GM12878 (cell line): ENCODE measurements around the gene SIRT5. TPM values are rescaled to one million over a fixed set of nuclear protein-coding genes. Genes with fewer than 3 reads are reported as not detected.

ENCODE experiments used
- ATAC-seq: fragments of 200-7000 bp; cut with Tn5 transposase; 3 replicates; pipeline ENCODE4 v1.9.1; 2020; ENCODE audit warnings: mild to moderate bottlenecking, moderate library complexity
- BruUV-seq: library from RNA; stranded (reverse); fragments of 400-500 nt; replicated peaks from 2 replicates; lab custom pipeline; 2021; lab: Mats Ljungman, UMichigan
- CTCF ChIA-PET: fragments of 300-600 bp; sonication (Branson Sonifier 250); formaldehyde crosslinking; extraction: SDS; loops from one replicate; lab custom pipeline; 2021; ENCODE audit warnings: inconsistent platforms; lab: Yijun Ruan, JAX
- POLR2A ChIA-PET: fragments of 350-600 bp; formaldehyde crosslinking; extraction: SDS; loops from one replicate; lab custom pipeline; 2021; ENCODE audit warnings: inconsistent platforms; lab: Charles Lee
- RAD21 ChIA-PET: fragments of 300-600 bp; sonication (Branson Sonifier 250); formaldehyde crosslinking; loops from one replicate; lab custom pipeline; 2023; ENCODE audit warnings: antibody characterized with exemption; ENCODE audit not compliant: unreplicated experiment; lab: Charles Lee
- SMC1A ChIA-PET: fragments of 300-600 bp; sonication (Branson Sonifier 250); formaldehyde crosslinking; loops from one replicate; lab custom pipeline; 2023; ENCODE audit not compliant: unreplicated experiment, uncharacterized antibody; lab: Charles Lee
- DNase-seq: peaks from one replicate; pipeline ENCODE4 v3.0.0-alpha.2; 2011; ENCODE audit warnings: low read depth, low spot score
- FAIRE-seq: peaks from 3 replicates; lab custom pipeline; 2011; peaks lifted over from hg19 to GRCh38; lab: Jason Lieb, UNC
- H2AFZ ChIP-seq: 2 replicates; pipeline ENCODE4 v1.6.0; 2011; ENCODE audit warnings: low read depth, low read length, control low read depth; ENCODE audit not compliant: control insufficient read depth
- H3K27ac ChIP-seq: 2 replicates; pipeline ENCODE4 v1.5.1; 2011; ENCODE audit warnings: control low read depth; ENCODE audit not compliant: control insufficient read depth, insufficient read depth
- H3K27me3 ChIP-seq, 2 experiments: replicated peaks in 1 of 2; 2 replicates each; pipeline versions ENCODE4 v1.6.0 to v1.6.1; 2011; ENCODE audit warnings: low read length in 1 of 2; ENCODE audit not compliant: control insufficient read depth in 2 of 2, insufficient read depth in 2 of 2
- H3K36me3 ChIP-seq, 2 experiments: 2 replicates each; pipeline ENCODE4 v1.5.1; 2011; ENCODE audit warnings: low read length in 1 of 2; ENCODE audit not compliant: control insufficient read depth in 2 of 2, insufficient read depth in 2 of 2
- H3K4me1 ChIP-seq: 2 replicates; pipeline ENCODE4 v1.6.1; 2011; ENCODE audit warnings: mild to moderate bottlenecking, low read length, moderate library complexity, mixed read lengths; ENCODE audit not compliant: control insufficient read depth, insufficient read depth
- H3K4me2 ChIP-seq: 2 replicates; pipeline ENCODE4 v1.6.0; 2011; ENCODE audit warnings: control low read depth; ENCODE audit not compliant: control insufficient read depth, insufficient read depth
- H3K4me3 ChIP-seq: fragments of 200-600 bp; sonication (generic); 2 replicates; pipeline ENCODE4 v1.5.1; 2016
- H3K79me2 ChIP-seq: 2 replicates; pipeline ENCODE4 v1.6.0; 2011; ENCODE audit warnings: low read length; ENCODE audit not compliant: control insufficient read depth, insufficient read depth
- H3K9ac ChIP-seq: 2 replicates; pipeline ENCODE4 v1.8.0; 2011; ENCODE audit warnings: low read length, control low read depth, mixed read lengths; ENCODE audit not compliant: control insufficient read depth, insufficient read depth
- H3K9me3 ChIP-seq: replicated peaks from 3 replicates; pipeline ENCODE4 v1.5.1; 2011; ENCODE audit warnings: mild to moderate bottlenecking, low read length; ENCODE audit not compliant: control insufficient read depth, insufficient read depth
- H4K20me1 ChIP-seq: 2 replicates; pipeline ENCODE4 v1.6.0; 2011; ENCODE audit not compliant: control insufficient read depth, insufficient read depth
- DPF2 ChIP-seq: fragments of 450-650 bp; IDR thresholded peaks from 2 replicates; pipeline ENCODE4 v1.6.1; 2017; ENCODE audit warnings: mild to moderate bottlenecking
- HSF1 ChIP-seq: fragments of 150-350 bp; IDR thresholded peaks from 2 replicates; pipeline ENCODE4 v1.6.1; 2014; ENCODE audit warnings: mild to moderate bottlenecking, low read depth, low read length
- IRF4 ChIP-seq: IDR thresholded peaks from 2 replicates; pipeline ENCODE4 v1.6.1; 2011; ENCODE audit warnings: low read depth, low read length
- JUND ChIP-seq: IDR thresholded peaks from 2 replicates; pipeline ENCODE4 v1.6.1; 2012; ENCODE audit warnings: low read depth, mild to moderate bottlenecking, low read length, improper control_type of control experiment, moderate library complexity
- NR2C1 ChIP-seq: fragments of 450-650 bp; IDR thresholded peaks from 2 replicates; pipeline ENCODE4 v1.6.1; 2017; ENCODE audit warnings: antibody characterized with exemption, mild to moderate bottlenecking, moderate library complexity
- NR2F1 ChIP-seq: fragments of 450-650 bp; conservative IDR thresholded peaks from 2 replicates; pipeline ENCODE4 v1.6.1; 2017; ENCODE audit warnings: mild to moderate bottlenecking
- RFX5 ChIP-seq: IDR thresholded peaks from 2 replicates; pipeline ENCODE4 v1.6.1; 2011; ENCODE audit warnings: low read depth, low read length, improper control_type of control experiment
- USF1 ChIP-seq: IDR thresholded peaks from 2 replicates; pipeline ENCODE4 v1.6.1; 2011; ENCODE audit warnings: borderline replicate concordance, low read depth, mild to moderate bottlenecking, moderate library complexity, mixed read lengths, low read length; ENCODE audit not compliant: insufficient read depth; ENCODE audit errors: extremely low read length
- WGBS: methylation state at CpG from one replicate; pipeline ENCODE4 v1.1.6; 2016; ENCODE audit warnings: low lambda C conversion rate; ENCODE audit not compliant: insufficient replicate concordance, insufficient coverage; ENCODE audit errors: missing lambda C conversion rate; 5-methylcytosine and 5-hydroxymethylcytosine counted together
- in situ Hi-C: fragments of 300-500 bp; cut with MboI; formaldehyde crosslinking; loops from 9 replicates; pipeline ENCODE4 v1.14.3; 2018; ENCODE audit warnings: mixed read lengths
- intact Hi-C: fragments of 100-400 bp; cut with micrococcal nuclease; formaldehyde crosslinking; loops from one replicate; pipeline ENCODE4 v1.14.2; 2022; ENCODE audit not compliant: unreplicated experiment
- polyA plus RNA-seq, 11 experiments: library from polyadenylated mRNA; depleted of rRNA in 4 of 11; unstranded in 6 of 11; stranded (reverse) in 5 of 11; fragments of >200 nt; fragmentation: Nextera tagmentation in 4 of 11; fragmentation: Illumina TruSeq in 1 of 11; extraction: Ambion mirVana in 4 of 11; extraction: Trizol in 1 of 11; gene quantifications; 1 replicate in 1 of 11; 2 replicates in 10 of 11; pipeline versions ENCODE4 v1.2.1 to v1.2.3, GENCODE V29; 2011 to 2016; ENCODE audit warnings: inconsistent platforms in 2 of 11, missing spikeins in 2 of 11, low read depth in 1 of 11
- total RNA-seq, 4 experiments: library from RNA; depleted of rRNA in 3 of 4; stranded (reverse); fragments of >200 nt in 3 of 4; fragmentation: Illumina TruSeq in 1 of 4; extraction: Trizol in 1 of 4; gene quantifications; 2 replicates each; pipeline versions ENCODE4 v1.2.1 to v1.2.3, GENCODE V29; 2013 to 2021
- TF ChIP-seq, protein P1 (sequence below): fragments of 450-650 bp; IDR thresholded peaks from 2 replicates; pipeline ENCODE4 v1.6.1; 2016; ENCODE audit warnings: mild to moderate bottlenecking

SIRT5 gene
- total and polyA plus RNA-seq, 10 of the 15 experiments (the other 5 are each of a cell fraction or from before 2014, with no cell fraction given) = 1.7 to 12.4 (median 10.0) TPM

- TF ChIP-seq NR2C1 (no peak), HSF1 (no peak), DPF2 (no peak), IRF4 (no peak), NR2F1 (no peak)
- TF ChIP-seq, protein P1, sequence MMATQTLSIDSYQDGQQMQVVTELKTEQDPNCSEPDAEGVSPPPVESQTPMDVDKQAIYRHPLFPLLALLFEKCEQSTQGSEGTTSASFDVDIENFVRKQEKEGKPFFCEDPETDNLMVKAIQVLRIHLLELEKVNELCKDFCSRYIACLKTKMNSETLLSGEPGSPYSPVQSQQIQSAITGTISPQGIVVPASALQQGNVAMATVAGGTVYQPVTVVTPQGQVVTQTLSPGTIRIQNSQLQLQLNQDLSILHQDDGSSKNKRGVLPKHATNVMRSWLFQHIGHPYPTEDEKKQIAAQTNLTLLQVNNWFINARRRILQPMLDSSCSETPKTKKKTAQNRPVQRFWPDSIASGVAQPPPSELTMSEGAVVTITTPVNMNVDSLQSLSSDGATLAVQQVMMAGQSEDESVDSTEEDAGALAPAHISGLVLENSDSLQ = no peak
Observed at GRCh38 chr6:13660893-13661292, 86.5 kb downstream of the SIRT5 start (continued).

DNA sequence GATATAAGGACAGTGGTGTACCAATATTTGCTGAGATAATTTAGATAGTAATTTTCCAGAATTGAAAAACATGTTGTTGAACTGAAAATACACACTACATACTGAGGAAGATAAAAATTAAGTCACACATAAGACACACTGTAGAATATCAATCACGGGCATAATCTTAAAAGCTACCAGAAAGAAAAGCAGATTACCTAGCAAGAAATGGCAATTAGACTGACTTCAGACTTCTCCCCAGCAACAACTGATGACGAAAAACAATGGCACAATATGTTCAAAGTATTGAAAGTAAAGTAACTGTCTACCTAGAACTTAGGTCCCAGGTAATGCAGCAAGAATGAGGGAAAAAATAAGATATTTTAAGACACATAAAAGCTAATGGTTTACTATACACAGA, 87.2 kb downstream of the SIRT5 start:
- RAD21 ChIA-PET = no interaction called here
- intact Hi-C loops = no loop called here
- no TSS peak for BruUV-seq
- ATAC-seq = no peak
- TF ChIP-seq USF1 (no peak), RFX5 (0 out of 2 replicates have a peak, but pooled peaks have one; percentile 54), JUND (no peak)
- TF ChIP-seq, all 136 proteins: peak for 1
- Histone ChIP-seq H3K4me3 (no peak overlapping the region), H3K27me3 (no peaks in the 10 kb centered on the region), H3K9ac (no peak overlapping the region), H3K4me1 (0 out of 2 replicates have a peak, but pooled peaks cover 2% of the 10 kb centered on the region), H3K36me3 (no peaks in the 10 kb centered on the region; a peak in 1 of 4 replicates), H3K79me2 (peaks cover 65% of the 10 kb centered on the region), H4K20me1 (no peaks in the 10 kb centered on the region), H3K4me2 (no peak overlapping the region), H3K9me3 (peaks cover 1% of the 10 kb centered on the region; the same call in 2 of the 3 replicates), H3K27ac (peak overlapping the region; percentile 6; the same call in 1 of the 2 replicates), H2AFZ (no peak overlapping the region)
- in situ Hi-C loops = no loop called here
- CTCF ChIA-PET = interaction anchor here (1.8 to 3.0 kb wide), 2 partner anchors 13 to 45 kb away, joined by 3 to 9 read pairs; partner anchors contain the start of gene NOL7
- SMC1A ChIA-PET = interaction anchor here (1.1 to 3.3 kb wide), 4 partner anchors 10 to 42 kb away, joined by 3 to 17 read pairs (median 6); no protein-coding TSS in a partner anchor
- WGBS = 73% methylated on average over 2 of the region's 2 CpGs
- FAIRE-seq = no peak
- no peak for DNase-seq
- POLR2A ChIA-PET = interaction anchor here (0.7 kb wide), 1 partner anchor 16 kb away, joined by 3 read pairs; no protein-coding TSS in a partner anchor
